CD14-positive monocyte (primary cell): Measurements from ENCODE around the gene MYO3B. TPM values are rescaled to one million over a fixed set of nuclear protein-coding genes. Genes with fewer than 3 reads are reported as not detected.

ENCODE experiments used
- DNase-seq, 3 donors: peaks; one replicate each; pipeline ENCODE4 v3.0.0-alpha.2; 2011 to 2022
- H2AFZ ChIP-seq: 2 replicates; pipeline ENCODE4 v1.6.0; 2012; ENCODE audit warnings: mild to moderate bottlenecking, low read depth, low read length, inconsistent platforms; ENCODE audit not compliant: insufficient read depth, poor library complexity, severe bottlenecking
- H3K27ac ChIP-seq, 2 donors: 1 replicate in 1 of 2; 2 replicates in 1 of 2; pipeline ENCODE4 v1.5.1; 2012 to 2013; ENCODE audit warnings: low read length in 2 of 2, control low read depth in 1 of 2, inconsistent platforms in 1 of 2, low read depth in 1 of 2, mild to moderate bottlenecking in 1 of 2
- H3K27me3 ChIP-seq, 2 donors: one replicate each; pipeline versions ENCODE4 v1.6.0 to v1.6.1; 2011 to 2013; ENCODE audit warnings: low read length in 2 of 2; ENCODE audit not compliant: control insufficient read depth in 2 of 2, insufficient read depth in 2 of 2
- H3K36me3 ChIP-seq, 2 donors: replicated peaks in 1 of 2; 1 replicate in 1 of 2; 2 replicates in 1 of 2; pipeline versions ENCODE4 v1.5.1 to v1.6.1; 2012 to 2013; ENCODE audit warnings: low read length in 2 of 2, control low read depth in 1 of 2, inconsistent platforms in 1 of 2, mild to moderate bottlenecking in 1 of 2; ENCODE audit not compliant: insufficient read depth in 2 of 2, control insufficient read depth in 1 of 2
- H3K4me1 ChIP-seq, 2 donors: 1 replicate in 1 of 2; 2 replicates in 1 of 2; pipeline versions ENCODE4 v1.5.1 to v1.6.1; 2012 to 2013; ENCODE audit warnings: low read length in 2 of 2, control low read depth in 1 of 2, inconsistent platforms in 1 of 2, mild to moderate bottlenecking in 1 of 2, moderate library complexity in 1 of 2; ENCODE audit not compliant: insufficient read depth in 2 of 2, control insufficient read depth in 1 of 2
- H3K4me2 ChIP-seq: replicated peaks from 2 replicates; pipeline ENCODE3; 2012; ENCODE audit warnings: low read length, moderate library complexity, mild to moderate bottlenecking; ENCODE audit not compliant: poor library complexity, severe bottlenecking; ENCODE audit errors: extremely low read depth
- H3K4me3 ChIP-seq, 3 experiments: fragments of 200-600 bp in 1 of 3; sonication (generic) in 1 of 3; replicated peaks in 1 of 3; 1 replicate in 2 of 3; 2 replicates in 1 of 3; pipeline ENCODE4 v1.5.1; 2011 to 2013; ENCODE audit warnings: low read length in 3 of 3, mild to moderate bottlenecking in 3 of 3, control low read depth in 2 of 3, low read depth in 2 of 3, inconsistent platforms in 1 of 3, moderate library complexity in 1 of 3
- H3K79me2 ChIP-seq: 2 replicates; pipeline ENCODE4 v1.6.0; 2012; ENCODE audit warnings: mild to moderate bottlenecking, control low read depth, inconsistent platforms, low read length, moderate library complexity; ENCODE audit not compliant: insufficient read depth
- H3K9ac ChIP-seq: 2 replicates; pipeline ENCODE4 v1.6.0; 2017; ENCODE audit warnings: low read length, mild to moderate bottlenecking; ENCODE audit not compliant: insufficient read depth, poor library complexity, severe bottlenecking
- H3K9me3 ChIP-seq, 2 donors: replicated peaks in 1 of 2; 1 replicate in 1 of 2; 2 replicates in 1 of 2; pipeline versions ENCODE4 v1.5.1 to v1.6.1; 2012 to 2013; ENCODE audit warnings: low read length in 2 of 2, control low read depth in 1 of 2; ENCODE audit not compliant: control insufficient read depth in 1 of 2, insufficient read depth in 1 of 2
- H4K20me1 ChIP-seq: 2 replicates; pipeline ENCODE4 v1.6.0; 2012; ENCODE audit warnings: mild to moderate bottlenecking, low read length, control low read depth, moderate library complexity; ENCODE audit not compliant: insufficient read depth
- H3K27ac Mint-ChIP-seq, 7 donors: one replicate each; pipeline ENCODE4 v1.8.0; 2020; ENCODE audit warnings: mild to moderate bottlenecking in 7 of 7, mixed read lengths in 7 of 7, moderate library complexity in 6 of 7, inconsistent platforms in 2 of 7
- H3K27me3 Mint-ChIP-seq, 3 donors: one replicate each; pipeline ENCODE4 v1.8.0; 2021 to 2022; ENCODE audit warnings: low read depth in 3 of 3, mild to moderate bottlenecking in 3 of 3, mixed read lengths in 3 of 3, moderate library complexity in 3 of 3, inconsistent platforms in 1 of 3
- H3K36me3 Mint-ChIP-seq, 2 donors: one replicate each; pipeline ENCODE4 v1.8.0; 2020; ENCODE audit warnings: mixed read lengths in 2 of 2, inconsistent platforms in 1 of 2, mild to moderate bottlenecking in 1 of 2
- H3K4me1 Mint-ChIP-seq: one replicate; pipeline ENCODE4 v1.8.0; 2020; ENCODE audit warnings: mild to moderate bottlenecking, mixed read lengths
- H3K4me3 Mint-ChIP-seq, 2 donors: one replicate each; pipeline ENCODE4 v1.8.0; 2020; ENCODE audit warnings: mild to moderate bottlenecking in 2 of 2, mixed read lengths in 2 of 2, moderate library complexity in 1 of 2
- H3K9me3 Mint-ChIP-seq, 7 donors: one replicate each; pipeline ENCODE4 v1.8.0; 2020 to 2022; ENCODE audit warnings: mixed read lengths in 7 of 7, mild to moderate bottlenecking in 6 of 7, moderate library complexity in 6 of 7, inconsistent platforms in 2 of 7
- CTCF ChIP-seq: fragments of 200-600 bp; IDR thresholded peaks from one replicate; pipeline ENCODE4 v1.8.0; 2022; ENCODE audit warnings: antibody characterized with exemption, mild to moderate bottlenecking
- WGBS: methylation state at CpG from one replicate; pipeline ENCODE4 v1.1.5; 2013; ENCODE audit warnings: missing lambda C conversion rate; ENCODE audit not compliant: insufficient coverage; 5-methylcytosine and 5-hydroxymethylcytosine counted together
- intact Hi-C, 2 donors: fragments of 100-400 bp; cut with micrococcal nuclease; formaldehyde crosslinking; loops; one replicate each; pipeline versions ENCODE4 v1.15.0 to v1.15.1; 2023
- polyA plus RNA-seq, 3 donors: library from polyadenylated mRNA; depleted of rRNA in 1 of 3; unstranded in 2 of 3; stranded (reverse) in 1 of 3; fragments of 300-500 nt in 2 of 3; fragments of >200 nt in 1 of 3; fragmentation: Illumina TruSeq in 2 of 3; gene quantifications; 1 replicate in 2 of 3; 2 replicates in 1 of 3; pipeline ENCODE4 v1.2.3, GENCODE V29; 2012 to 2021

The MYO3B gene
- polyA plus RNA-seq, 3 donors = not detected

- DNase-seq = no peak
- no peak overlapping the region for H3K4me3 ChIP-seq
- peaks cover 5% of the 10 kb centered on the region for H3K4me1 Mint-ChIP-seq
- no peaks in the 10 kb centered on the region for H3K27me3 ChIP-seq
- no peaks in the 10 kb centered on the region for H3K79me2 ChIP-seq
- no peak for TF ChIP-seq CTCF
- no peaks in the 10 kb centered on the region for H3K36me3 ChIP-seq
- no peak overlapping the region for H3K27ac Mint-ChIP-seq
- no peaks in the 10 kb centered on the region for H3K36me3 Mint-ChIP-seq
- no peak overlapping the region for H2AFZ ChIP-seq
- H3K9me3 Mint-ChIP-seq = peaks cover 0 to 13% (median 4%) of the 10 kb centered on the region in 7 donors
- H3K9ac ChIP-seq = no peak overlapping the region
- H3K9me3 ChIP-seq = no peaks in the 10 kb centered on the region
- intact Hi-C loops = no loop called here
- peaks cover 0 to 1% (median 0%) of the 10 kb centered on the region in 3 donors for H3K27me3 Mint-ChIP-seq
- no peaks in the 10 kb centered on the region for H3K4me1 ChIP-seq
- H4K20me1 ChIP-seq = no peaks in the 10 kb centered on the region
- no peak overlapping the region for H3K4me2 ChIP-seq
- WGBS = 40% methylated on average over 1 of the region's 7 CpGs
- no peak overlapping the region for H3K27ac ChIP-seq
- no peak overlapping the region for H3K4me3 Mint-ChIP-seq
Measured at GRCh38 chr2:170145675-170146432, 32.1 kb upstream of the MYO3B start.

GRCh38 chr2:170146784-170147183 is 31.2 kb upstream of the MYO3B start:
- Mint-ChIP-seq H3K36me3 (no peaks in the 10 kb centered on the region), H3K27me3 (peaks cover 0 to 1% (median 0%) of the 10 kb centered on the region in 3 donors), H3K9me3 (peaks cover 0 to 13% (median 5%) of the 10 kb centered on the region in 7 donors), H3K4me3 (no peak overlapping the region), H3K4me1 (peaks cover 5% of the 10 kb centered on the region), H3K27ac (no peak overlapping the region)
- H4K20me1 ChIP-seq = no peaks in the 10 kb centered on the region
- no peak for DNase-seq
- intact Hi-C loops = no loop called here
- H3K4me2 ChIP-seq = no peak overlapping the region
- no peak for TF ChIP-seq CTCF
- no peaks in the 10 kb centered on the region for H3K27me3 ChIP-seq
- H3K79me2 ChIP-seq = no peaks in the 10 kb centered on the region
- no peaks in the 10 kb centered on the region for H3K9me3 ChIP-seq
- H3K36me3 ChIP-seq = no peaks in the 10 kb centered on the region
- no peak overlapping the region for H3K27ac ChIP-seq
- H3K4me3 ChIP-seq = no peak overlapping the region
- no peak overlapping the region for H3K9ac ChIP-seq
- no peaks in the 10 kb centered on the region for H3K4me1 ChIP-seq
- 0% methylated on average over 3 of the region's 4 CpGs for WGBS
- H2AFZ ChIP-seq = no peak overlapping the region
